GM21360 (cell line): ENCODE results near the gene ZNF653.
"Not testable (repeated sequence)": the region's sequence is repeated elsewhere in the genome, so short reads cannot be mapped to it uniquely, and the experiment has no call there.

Experiments
- ATAC-seq: cut with Tn5 transposase; IDR thresholded peaks from one replicate; pipeline ENCODE4 v1.9.1; 2021; ENCODE audit warnings: mild to moderate bottlenecking, moderate library complexity; ENCODE audit not compliant: unreplicated experiment

Gene ZNF653

DNA sequence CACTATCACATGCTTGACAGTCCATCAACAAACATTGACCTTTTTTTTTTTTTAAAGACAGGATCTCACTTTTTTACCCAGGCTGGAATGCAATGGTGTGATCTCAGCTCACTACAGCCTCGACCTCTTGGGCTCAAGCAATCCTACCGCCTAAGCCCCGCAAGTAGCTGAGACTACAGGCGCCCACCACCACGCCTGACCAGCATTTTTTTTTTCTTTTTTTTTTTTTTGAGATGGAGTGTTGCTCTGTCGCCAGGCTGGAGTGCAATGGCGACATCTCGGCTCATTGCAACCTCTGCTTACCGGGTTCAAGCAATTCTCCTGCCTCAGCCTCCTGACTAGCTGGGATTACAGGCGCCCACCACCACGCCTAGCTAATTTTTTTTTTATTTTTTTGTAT, 46.7 kb downstream of the ZNF653 start:
- not testable (repeated sequence) for ATAC-seq

DNA sequence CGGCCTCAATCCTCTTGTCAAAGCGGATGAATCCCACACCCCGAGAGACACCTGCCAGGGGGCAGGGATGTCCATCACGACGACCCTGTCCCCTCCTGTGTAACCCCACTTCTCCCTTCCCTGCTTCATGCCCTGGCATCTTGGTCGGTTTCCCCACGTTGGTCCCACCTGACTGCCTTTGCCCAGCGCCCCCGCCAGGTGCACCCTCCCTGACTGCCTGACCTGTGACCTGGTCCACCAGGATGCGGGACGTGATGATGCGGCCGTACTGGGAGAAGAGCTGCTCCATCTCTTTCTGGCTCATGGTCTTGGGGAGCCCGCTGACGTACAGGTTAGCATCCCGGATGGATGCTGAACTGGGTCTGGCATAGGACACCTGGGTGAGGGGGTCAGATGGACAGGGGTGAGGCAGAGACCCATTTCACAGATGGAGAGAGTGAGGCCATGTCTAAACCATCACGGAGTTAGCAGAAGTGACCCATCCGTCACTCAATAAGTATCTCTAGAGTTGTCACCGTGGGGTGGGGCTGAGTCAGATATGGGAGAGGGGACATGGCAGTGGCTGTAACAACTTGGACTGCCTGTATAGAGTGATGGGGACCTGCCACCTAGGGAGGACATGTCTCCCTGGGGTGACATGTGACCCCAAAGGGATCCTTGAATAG, 47.3 kb downstream of the ZNF653 start:
- no peak for ATAC-seq

DNA sequence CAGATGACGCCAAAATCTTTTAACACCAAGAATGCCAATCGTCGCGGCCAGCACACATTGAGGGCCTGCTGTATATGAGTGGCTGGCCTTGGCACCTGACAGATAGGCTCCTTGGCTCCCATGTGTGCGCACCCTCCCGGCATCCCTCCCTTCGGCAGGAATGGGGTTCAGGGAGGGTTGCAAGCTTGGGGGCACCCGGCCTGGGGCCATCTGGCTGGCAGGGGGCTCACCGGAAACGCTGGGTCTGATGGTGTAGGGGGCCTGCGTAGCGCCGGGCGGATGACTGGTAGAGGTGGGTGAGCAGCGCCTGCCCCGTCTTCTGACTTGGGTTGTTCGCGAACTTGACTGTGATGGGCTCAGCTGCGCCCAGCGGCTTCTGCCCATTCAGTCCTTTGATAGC, 47.8 kb downstream of the ZNF653 start:
- no peak for ATAC-seq

DNA sequence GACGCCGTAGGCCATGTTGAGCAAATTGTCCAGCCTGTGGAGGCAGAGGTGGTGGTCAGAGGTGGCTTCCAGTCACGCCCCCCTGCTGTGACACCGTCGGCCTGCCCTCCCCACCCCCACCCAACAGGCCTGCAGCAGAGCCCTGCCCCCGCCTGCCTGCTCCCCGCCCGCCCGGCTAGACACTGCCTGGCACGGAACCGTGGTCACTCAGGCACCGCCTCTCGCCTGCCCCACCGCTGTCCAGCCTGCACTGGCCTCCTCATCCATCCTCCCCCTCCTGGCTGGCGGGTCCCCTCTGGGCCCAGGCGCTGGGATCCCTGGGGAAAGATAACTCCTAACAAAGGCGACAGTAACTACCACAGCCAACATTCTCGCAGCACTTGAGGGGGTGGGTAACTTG, 48.5 kb downstream of the ZNF653 start:
- no peak for ATAC-seq

DNA sequence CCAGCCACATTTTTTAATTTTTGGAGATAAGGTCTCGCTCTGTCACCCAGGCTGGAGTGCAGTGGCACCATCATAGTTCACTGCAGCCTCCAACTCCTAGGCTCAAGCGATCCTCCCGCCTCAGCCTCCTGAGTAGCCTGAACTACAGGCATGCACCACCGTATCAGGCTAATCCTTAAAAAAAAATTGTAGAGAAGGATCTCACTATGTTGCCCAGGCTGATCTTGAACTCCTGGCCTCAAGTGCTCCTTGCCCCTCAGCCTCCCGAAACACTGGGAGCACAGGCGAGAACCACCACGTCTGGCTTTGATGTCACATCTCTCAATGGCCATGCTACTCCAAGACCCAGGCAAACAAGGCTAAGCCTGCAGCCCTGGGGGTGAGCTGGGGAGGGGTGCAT, 49.0 kb downstream of the ZNF653 start:
- ATAC-seq = no peak

DNA sequence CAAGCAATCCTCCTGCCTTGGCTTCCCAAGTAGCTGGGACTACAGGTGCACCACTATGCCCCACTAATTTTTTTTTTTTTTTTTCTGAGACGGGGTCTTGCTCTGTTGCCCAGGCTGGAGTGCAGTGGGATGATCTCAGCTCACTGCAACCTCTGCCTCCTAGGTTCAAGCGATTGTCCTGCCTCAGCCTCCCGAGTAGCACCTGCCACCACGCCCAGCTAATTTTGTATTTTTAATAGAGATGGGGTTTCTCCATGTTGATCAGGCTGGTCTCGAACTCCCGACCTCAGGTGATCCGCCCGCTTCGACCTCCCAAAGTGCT, 50.4 kb downstream of the ZNF653 start:
- not testable (repeated sequence) for ATAC-seq

DNA sequence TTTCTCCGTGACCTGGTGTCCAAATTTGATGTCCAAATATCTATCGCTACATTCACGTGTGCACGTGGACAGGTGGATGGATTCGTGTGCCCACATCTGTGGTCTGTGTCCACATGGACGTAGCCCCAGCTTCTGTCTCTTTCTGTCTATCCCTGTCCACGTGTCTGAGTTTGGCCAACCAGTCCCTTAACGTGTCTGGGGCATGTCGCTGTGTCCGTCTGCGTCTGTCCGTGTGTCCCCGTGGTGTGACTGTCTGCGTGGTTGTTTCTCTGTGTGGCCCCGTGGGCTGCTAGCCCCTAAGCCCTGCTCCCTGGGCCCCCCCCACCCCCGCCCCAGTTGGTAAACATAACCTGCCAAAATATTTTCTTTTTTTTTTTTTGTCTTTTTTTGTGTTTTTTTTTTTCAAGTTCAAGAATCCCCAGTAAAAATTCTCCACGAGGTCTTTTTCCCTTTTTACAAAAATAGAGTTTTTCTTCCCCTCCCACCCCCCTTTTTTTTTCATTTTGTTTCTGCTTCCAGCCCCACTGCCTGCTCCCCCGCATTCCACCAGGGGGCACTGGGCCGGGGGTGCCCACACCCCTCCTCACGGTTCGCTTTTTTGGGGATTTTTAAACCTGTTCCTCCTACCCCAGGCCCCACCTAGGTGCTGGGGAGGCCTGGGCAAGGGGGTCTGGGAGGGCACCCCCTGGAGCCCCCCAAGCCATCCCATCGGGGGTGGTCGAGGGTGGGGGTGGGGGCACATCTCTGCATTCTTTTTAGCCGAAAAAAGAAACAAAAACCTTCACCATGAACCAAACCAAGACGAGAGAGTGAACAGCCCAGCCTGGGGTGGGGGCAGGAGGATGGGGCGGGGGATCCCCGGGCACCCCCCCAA, 51.9 kb downstream of the ZNF653 start:
- no peak for ATAC-seq

DNA sequence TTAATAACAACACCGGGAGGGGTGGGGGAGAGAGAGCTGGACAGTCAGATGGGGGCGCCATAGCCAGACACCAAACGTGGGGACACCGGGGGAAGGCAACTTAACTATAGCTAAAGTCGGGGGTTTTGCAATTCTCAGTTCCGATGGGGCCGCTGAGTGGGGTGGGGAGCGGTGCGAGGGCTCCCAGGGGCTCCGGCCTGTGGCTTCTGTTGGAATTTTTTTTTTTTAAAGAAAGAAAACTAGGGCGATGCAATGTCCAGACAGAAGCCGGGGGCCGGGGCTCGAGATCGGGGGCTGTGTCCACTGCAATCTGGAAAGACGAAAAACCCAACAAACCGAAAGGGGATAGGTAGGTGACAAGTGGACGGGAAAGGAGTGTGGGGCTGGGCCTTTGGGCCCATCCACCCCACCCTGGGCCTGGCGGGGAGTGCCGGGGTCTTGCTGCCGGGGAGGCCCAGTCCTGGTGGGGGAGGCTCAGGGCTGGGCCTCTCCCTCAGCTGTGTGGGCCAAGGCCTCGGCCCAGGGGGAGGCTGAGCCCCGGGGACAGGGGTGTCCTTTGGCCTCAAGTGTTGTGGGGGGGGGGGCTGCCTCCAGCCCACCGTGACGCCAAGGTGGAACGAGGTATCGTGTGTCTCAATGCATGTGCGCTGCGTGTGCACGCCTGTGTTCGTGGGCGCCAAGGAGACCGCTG, 52.9 kb downstream of the ZNF653 start:
- no peak for ATAC-seq

DNA sequence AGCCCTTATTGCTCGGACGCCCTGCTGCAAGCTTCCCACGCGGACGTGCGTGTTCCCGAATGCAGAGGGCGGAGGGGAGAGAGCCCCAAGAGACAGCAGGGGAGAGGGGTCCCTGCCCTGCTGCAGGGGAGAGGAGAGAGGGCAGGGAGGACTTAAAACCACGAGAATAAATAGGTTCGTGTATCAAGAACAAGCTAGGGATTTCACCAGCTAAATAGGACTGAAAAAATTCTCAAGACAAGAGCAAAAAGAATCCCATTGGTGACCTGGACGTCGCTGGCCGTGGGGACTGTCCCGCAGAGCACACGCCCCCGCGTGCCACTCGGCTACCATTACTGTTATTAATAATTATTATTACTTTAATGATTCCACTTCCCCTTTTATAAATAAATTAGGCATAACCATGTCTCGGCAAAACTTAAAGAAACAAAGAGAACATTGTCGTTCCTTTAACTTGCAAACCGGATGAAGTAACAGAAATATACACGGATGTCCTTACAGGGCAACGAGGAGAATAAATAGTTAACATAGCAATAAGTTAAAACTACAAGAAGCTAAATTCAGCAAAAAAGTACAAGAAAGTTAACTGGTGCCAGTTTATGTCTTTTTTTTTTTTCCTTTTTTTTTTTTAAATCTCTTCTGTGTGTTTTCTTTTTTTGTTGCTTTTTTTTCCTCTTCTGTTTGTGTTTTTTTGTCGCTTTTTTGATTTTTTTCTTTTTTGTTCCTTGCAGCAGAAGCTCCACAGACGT, 53.6 kb downstream of the ZNF653 start:
- ATAC-seq = no peak

DNA sequence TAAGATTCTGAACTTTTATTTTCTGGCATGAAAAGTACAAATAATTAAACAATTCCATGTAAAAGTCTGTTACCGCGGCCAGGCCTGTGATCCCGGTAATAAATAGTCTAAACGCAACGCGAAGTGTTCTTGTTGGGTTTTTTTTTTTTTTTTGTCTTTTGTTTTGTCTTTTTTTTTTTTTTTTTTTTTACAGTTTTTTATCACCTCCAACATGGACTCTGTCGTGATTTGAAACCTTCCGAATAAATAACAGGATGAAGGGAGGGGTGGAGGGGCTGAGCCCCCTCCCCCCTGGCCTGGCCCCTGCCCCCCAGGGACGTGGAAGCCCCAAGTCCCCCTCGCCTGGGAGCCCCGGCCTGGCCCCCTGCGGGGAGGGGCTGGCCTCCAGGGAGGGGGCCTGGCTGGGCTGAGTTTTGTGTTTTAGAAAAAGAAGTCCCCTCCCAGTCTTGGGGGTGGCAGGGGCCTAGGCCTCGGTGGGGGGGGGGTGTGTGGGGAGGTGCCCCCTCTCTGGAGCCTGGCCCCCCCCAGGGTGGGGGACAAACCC, 54.2 kb downstream of the ZNF653 start:
- ATAC-seq = no peak

DNA sequence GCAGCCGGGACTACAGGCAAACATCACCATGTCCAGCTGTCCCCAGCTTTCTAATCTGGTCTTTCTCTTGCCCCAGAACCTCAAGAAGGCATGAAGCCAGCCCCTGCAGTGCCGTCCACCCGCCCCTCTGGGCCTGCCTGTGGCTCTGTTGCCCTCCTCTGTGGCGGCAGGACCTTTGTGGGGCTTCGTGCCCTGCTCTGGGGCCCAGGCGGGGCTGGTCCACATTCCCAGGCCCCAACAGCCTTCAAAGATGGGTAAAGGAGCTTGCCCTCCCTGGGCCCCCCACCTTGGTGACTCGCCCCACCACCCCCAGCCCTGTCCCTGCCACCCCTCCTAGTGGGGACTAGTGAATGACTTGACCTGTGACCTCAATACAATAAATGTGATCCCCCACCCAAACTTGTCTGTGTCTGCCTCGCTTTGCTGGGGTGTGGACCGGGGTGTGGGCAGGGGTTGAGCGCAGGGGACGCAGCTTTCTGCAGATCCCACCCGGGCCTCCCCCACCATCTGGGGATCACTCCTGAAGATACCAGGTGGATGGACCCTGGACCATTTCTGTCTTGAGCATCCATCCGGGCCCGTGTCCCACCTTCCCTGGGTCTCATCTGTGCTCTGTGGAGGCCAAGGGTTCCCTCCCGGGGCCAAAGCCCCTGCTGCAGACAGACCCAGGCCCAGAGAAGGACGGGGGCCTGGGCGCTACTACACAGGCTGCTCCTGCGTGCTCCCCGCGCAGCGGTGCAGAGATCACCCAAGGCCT, 54.9 kb downstream of the ZNF653 start:
- ATAC-seq = no peak

DNA sequence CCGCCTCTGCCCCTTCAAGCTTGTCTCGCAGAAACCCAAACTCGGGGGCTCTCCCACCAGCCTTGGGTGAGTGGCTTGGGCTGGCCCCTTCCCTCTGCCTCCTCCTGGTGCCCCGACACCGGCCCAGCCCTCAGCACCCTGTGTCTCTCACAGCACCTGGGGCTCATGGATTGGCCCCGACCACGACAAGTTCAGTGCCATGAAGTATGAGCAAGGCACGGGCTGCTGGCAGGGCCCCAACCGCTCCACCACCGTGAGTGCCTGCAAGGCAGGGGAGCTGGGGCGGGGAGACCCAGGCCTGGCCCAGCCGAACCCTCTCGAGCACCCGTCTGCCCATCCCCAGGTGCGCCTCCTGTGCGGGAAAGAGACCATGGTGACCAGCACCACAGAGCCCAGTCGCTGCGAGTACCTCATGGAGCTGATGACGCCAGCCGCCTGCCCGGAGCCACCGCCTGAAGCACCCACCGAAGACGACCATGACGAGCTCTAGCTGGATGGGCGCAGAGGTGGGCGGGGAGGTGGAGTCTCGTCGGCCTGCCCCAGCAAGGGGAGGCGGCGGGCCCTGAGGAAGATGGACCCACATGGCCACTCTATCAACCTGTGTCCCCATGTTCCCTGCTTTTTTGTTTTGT, 56.6 kb downstream of the ZNF653 start:
- no peak for ATAC-seq

DNA sequence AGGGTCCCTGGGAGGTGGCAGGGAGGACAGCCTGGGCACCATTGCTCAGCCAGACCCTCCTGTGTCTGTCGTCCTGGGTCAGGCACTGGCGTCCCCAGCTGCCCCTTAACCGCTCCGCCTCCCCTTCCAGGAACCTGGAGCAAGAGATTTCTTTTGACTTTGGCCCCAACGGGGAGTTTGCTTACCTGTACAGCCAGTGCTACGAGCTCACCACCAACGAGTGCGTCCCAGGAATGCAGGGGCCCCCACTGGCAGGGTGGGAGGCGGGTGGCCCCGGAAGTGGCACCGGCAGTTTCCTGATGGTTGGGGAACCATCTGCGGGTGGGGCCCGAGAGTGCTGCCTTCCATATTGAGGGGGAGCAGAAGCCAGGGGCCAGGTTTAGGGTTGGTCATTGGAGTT, 57.2 kb downstream of the ZNF653 start:
- no peak for ATAC-seq

DNA sequence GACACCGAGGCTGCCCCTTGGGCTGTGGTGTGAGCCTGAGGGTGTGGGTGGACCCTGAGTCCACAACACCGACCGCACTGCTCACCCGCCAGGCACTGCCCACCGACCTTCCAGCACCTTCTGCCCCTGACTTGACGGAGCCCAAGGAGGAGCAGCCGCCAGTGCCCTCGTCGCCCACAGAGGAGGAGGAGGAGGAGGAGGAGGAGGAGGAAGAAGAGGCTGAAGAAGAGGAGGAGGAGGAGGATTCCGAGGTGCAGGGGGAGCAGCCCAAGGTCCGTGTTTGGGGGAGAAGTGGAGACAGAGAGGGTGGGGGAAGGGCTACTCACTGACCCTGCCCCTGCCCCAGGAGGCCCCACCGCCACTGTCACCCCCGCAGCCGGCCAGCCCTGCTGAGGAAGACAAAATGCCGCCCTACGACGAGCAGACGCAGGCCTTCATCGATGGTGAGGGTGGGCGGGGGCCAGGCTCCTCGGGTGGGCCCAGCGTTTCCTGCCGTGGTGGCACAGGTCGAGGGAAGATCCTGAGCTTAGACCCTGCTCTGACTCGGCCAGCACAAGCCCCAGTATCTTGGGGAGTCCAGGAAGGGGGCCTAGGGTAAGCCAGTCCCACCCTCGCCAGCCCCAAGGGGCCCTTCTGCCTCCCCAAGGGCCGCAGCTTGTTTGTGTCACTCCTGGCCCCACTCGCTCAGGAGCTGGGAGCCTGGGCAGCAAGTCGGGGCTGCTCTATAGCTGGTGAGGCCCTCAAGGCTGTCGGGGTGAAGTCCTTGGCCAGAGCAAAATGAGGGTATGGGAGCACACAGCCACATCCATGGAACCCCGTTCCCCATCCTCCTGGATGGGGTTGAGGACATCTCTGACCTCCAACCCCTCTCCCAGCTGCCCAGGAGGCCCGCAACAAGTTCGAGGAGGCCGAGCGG, 58.0 kb downstream of the ZNF653 start:
- no peak for ATAC-seq

DNA sequence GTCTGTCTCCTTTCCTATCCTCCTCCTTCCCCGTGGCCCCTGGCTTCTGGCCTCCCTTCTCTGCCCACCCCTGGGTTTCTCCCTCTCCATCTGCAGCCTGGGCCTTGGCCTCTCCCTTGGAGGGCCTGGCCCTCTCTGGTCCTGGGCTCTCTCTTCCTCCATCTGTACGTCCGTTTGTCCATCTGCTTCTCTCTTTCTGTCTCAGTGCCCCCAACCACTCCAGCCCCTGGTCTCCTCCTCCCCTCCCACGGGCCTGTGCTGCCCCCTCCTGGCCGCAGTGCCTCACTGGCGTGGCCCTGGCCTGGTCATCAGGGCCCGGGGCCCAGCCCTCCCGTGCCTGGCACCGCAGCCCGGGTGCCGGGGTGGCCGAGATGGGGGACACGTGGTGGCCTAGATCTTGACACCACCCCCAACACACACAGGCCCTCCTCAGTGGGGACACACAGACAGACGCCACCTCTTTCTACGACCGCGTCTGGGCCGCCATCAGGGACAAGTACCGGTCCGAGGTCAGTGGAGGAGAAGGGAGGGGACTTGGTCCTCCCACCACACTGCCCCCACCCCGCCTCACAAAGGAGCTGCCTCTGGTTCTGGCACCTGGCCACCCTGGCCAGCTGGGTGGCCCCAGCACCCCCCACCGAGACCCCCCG, 58.9 kb downstream of the ZNF653 start:
- no peak for ATAC-seq

DNA sequence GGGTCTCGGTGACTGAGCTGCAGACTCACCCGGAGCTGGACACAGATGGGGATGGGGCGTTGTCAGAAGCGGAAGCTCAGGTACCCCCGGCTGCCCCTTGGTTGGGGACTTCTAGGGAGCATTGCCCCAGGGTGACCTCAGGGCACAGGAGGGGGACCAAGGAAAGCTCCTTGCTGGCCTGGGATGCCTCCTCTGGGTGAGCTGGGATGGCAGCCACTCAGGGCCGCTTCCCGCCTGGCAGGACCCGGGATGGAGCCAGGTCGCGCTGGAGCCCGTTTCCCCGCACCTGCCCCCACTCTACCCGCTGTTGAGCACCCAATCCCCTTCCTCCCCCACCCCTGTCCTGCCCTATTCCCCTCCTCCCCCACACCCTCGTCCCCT, 59.4 kb downstream of the ZNF653 start:
- ATAC-seq = no peak

DNA sequence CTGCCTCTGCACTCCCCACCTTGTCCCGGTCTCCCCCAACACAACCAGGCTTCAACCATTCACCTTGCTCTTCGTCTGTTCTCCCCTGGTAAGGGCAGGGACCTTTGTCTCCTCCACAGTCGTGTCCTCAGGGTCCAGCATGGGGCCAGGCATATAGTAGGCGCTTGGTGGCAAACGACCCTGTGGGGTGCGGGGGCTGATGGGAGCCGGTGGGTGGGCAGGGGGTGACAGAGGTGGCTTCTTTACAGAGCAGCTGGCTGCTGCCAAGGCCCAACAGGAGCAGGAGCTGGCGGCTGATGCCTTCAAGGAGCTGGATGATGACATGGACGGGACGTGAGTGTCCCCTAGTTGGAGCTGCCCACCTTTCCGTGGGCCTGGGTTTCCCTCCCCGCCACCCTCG, 60.5 kb downstream of the ZNF653 start:
- ATAC-seq = no peak

DNA sequence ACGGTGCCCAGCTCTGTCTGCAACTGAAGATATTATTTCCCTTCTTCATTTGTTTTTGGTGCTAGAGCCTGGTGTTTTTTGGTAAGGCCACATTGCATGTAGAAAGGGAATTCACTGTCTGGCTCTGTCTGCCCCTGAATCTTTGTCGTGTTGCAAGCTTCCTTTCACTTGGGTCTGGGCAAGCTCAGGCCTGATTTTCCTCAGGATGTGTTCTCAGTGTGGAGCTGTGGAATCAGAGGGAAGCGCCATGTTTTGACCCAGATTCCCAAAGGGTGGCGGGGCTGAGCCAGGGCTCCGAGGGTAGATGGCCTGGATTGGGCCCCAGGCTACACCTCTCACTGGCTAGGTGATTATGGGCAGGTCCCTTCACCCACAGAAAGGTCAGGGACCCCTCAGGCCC, 61.6 kb downstream of the ZNF653 start:
- no peak for ATAC-seq
